Caco-2 (cell line): Measurements from ENCODE around the gene NFATC1. TPM values are rescaled to one million over a fixed set of nuclear protein-coding genes. Genes with fewer than 3 reads are reported as not detected.

Source experiments
- BruUV-seq: library from RNA; stranded (reverse); fragments of 400-500 nt; replicated peaks from 2 replicates; lab custom pipeline; 2021; lab: Mats Ljungman, UMichigan
- CTCF ChIA-PET: fragments of 300-600 bp; sonication (Branson Sonifier 250); formaldehyde crosslinking; loops from one replicate; lab custom pipeline; 2022; ENCODE audit warnings: antibody characterized with exemption; lab: Charles Lee
- POLR2A ChIA-PET: fragments of 300-600 bp; sonication (Branson Sonifier 250); formaldehyde crosslinking; loops from one replicate; lab custom pipeline; 2022; ENCODE audit warnings: antibody characterized with exemption; lab: Charles Lee
- DNase-seq, 2 experiments: peaks; one replicate each; pipeline versions ENCODE4 v3.0.0 to v3.0.0-alpha.2; 2020 to 2022
- H3K27me3 ChIP-seq: replicated peaks from 2 replicates; pipeline ENCODE4 v1.6.0; 2011; ENCODE audit warnings: low read length; ENCODE audit not compliant: control insufficient read depth, insufficient read depth
- H3K36me3 ChIP-seq: 2 replicates; pipeline ENCODE4 v1.5.1; 2011; ENCODE audit warnings: low read length; ENCODE audit not compliant: control insufficient read depth, insufficient read depth
- H3K4me1 ChIP-seq: fragments of 250-450 bp; sonication (Bioruptor Pico); 2 replicates; pipeline ENCODE4 v1.5.1; 2020; ENCODE audit warnings: mild to moderate bottlenecking
- H3K4me3 ChIP-seq: 2 replicates; pipeline ENCODE4 v1.5.1; 2011; ENCODE audit warnings: low read depth, mild to moderate bottlenecking, control low read depth, low read length
- H3K9me3 ChIP-seq: fragments of 250-450 bp; sonication (Bioruptor Pico); 2 replicates; pipeline ENCODE4 v1.5.1; 2020; ENCODE audit warnings: mild to moderate bottlenecking, moderate library complexity
- H3K27ac Mint-ChIP-seq: one replicate; pipeline ENCODE4 v1.8.0; 2022; ENCODE audit warnings: mixed read lengths; ENCODE audit not compliant: unreplicated experiment
- H3K27me3 Mint-ChIP-seq: one replicate; pipeline ENCODE4 v1.8.0; 2022; ENCODE audit warnings: mixed read lengths; ENCODE audit not compliant: insufficient read depth, unreplicated experiment
- H3K36me3 Mint-ChIP-seq: one replicate; pipeline ENCODE4 v1.8.0; 2022; ENCODE audit warnings: mild to moderate bottlenecking, mixed read lengths; ENCODE audit not compliant: insufficient read depth, unreplicated experiment
- H3K4me1 Mint-ChIP-seq: one replicate; pipeline ENCODE4 v1.8.0; 2022; ENCODE audit warnings: low read depth, mixed read lengths; ENCODE audit not compliant: unreplicated experiment
- H3K4me3 Mint-ChIP-seq: one replicate; pipeline ENCODE4 v1.8.0; 2022; ENCODE audit warnings: mild to moderate bottlenecking, moderate library complexity, mixed read lengths; ENCODE audit not compliant: unreplicated experiment
- H3K9me3 Mint-ChIP-seq: one replicate; pipeline ENCODE4 v1.8.0; 2022; ENCODE audit warnings: mixed read lengths; ENCODE audit not compliant: unreplicated experiment
- intact Hi-C: fragments of 100-400 bp; cut with micrococcal nuclease; formaldehyde crosslinking; loops from one replicate; pipeline ENCODE4 v1.10.0; 2022; ENCODE audit not compliant: unreplicated experiment
- total RNA-seq: library from RNA; stranded (reverse); gene quantifications from 2 replicates; pipeline ENCODE4 v1.2.3, GENCODE V29; 2022
- TF ChIP-seq, protein P1 (sequence below), 2 experiments: fragments of 200-600 bp in 1 of 2; IDR thresholded peaks; 1 replicate in 1 of 2; 2 replicates in 1 of 2; pipeline versions ENCODE4 v1.5.1 to v1.8.0; 2011 to 2022; ENCODE audit warnings: antibody characterized with exemption in 1 of 2, control low read depth in 1 of 2, inconsistent platforms in 1 of 2, low read depth in 1 of 2, low read length in 1 of 2, mild to moderate bottlenecking in 1 of 2, moderate library complexity in 1 of 2; ENCODE audit not compliant: insufficient read depth in 1 of 2, severe bottlenecking in 1 of 2, unreplicated experiment in 1 of 2

The NFATC1 gene
- total RNA-seq, 1 experiment from 2014 or later = 0.66 TPM

DNA sequence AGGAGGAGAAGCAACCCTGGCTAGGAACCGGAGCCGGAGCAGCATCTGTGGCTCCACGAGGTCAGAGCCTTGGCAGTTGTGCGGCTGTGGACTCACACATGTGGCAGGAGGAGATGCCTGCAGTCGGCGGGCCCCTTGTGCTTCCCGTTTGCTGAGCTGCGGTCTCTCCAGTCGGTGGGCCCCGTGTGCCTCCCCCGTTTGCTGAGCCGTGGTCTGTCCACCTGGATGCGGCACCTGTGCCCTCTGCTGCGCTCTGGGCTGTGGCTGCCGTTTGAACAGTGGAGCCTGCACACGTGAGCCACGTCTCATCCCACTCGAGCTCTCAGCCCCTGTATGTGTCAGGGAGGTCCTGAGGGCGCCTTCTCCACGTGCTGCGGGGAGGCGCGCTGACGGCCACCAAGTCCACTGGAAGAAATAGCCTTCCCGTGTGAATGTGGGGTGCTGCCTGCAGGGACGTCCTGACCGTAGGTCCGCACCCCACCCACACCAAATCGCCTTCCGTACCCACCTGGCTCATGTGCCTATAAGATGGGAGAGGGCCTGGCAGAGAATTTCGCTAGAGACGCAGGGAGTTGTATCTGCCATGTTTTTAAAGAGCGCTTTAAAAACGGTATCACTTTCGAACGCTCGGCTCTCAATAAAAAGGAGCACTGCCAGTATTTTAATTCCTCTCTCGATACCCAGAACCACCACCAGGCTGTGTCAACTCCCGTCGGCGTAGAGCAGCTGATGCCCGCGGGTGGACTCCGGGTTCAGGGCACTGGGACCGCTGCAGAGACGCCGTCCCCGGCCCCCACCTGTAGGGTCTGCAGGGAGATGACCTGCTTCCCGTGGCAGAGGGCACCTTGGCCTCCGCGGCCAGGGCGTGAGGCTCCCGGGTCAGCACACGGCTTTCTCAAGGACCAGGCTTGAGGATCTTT lies 117.0 kb downstream of the NFATC1 start:
- CTCF ChIA-PET = no interaction called here

DNA sequence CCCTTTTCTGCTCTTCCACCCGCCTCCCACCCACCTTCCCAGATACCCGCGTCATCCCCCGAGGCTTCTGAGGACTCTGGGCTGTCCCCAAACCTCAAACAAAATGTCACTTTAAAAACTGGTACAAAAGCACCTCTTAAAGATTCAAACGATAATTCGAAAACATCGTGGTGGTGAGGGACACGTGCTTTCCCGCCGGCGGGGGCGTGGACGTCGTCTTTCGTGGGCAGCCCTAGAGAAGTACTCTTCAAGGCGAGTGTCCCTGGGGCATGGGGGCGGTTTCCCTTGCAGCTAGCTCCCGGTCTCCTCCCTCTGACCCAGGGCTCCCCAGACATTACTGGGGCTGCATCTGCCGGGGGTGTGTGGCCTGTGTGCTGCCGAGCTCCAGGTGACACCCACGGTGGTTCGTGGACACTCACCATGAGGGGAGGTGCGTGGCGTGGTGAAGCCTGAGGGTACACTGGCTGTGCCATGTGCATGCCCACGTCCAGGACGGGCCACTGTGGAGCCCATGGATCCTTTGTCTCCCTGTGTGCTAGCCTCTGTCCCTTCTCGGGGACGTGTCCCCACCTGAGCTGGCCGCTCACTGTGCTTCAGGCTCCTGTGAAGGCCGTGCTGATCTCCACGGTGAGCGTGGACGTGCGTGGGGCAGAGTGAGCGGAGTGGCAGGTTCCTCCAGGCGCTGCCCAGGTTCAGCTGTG lies 117.8 kb downstream of the NFATC1 start:
- Mint-ChIP-seq H3K27ac (no peak overlapping the region), H3K4me1 (no peaks in the 10 kb centered on the region), H3K27me3 (peaks cover 5% of the 10 kb centered on the region), H3K9me3 (no peaks in the 10 kb centered on the region), H3K36me3 (no peaks in the 10 kb centered on the region), H3K4me3 (no peak overlapping the region)
- DNase-seq = no peak
- H3K36me3 ChIP-seq = no peaks in the 10 kb centered on the region
- no peaks in the 10 kb centered on the region for H3K27me3 ChIP-seq
- CTCF ChIA-PET = no interaction called here
- no peaks in the 10 kb centered on the region for H3K4me1 ChIP-seq
- intact Hi-C loops = no loop called here
- POLR2A ChIA-PET = no interaction called here
- H3K4me3 ChIP-seq = no peak overlapping the region
- TF ChIP-seq, protein P1, sequence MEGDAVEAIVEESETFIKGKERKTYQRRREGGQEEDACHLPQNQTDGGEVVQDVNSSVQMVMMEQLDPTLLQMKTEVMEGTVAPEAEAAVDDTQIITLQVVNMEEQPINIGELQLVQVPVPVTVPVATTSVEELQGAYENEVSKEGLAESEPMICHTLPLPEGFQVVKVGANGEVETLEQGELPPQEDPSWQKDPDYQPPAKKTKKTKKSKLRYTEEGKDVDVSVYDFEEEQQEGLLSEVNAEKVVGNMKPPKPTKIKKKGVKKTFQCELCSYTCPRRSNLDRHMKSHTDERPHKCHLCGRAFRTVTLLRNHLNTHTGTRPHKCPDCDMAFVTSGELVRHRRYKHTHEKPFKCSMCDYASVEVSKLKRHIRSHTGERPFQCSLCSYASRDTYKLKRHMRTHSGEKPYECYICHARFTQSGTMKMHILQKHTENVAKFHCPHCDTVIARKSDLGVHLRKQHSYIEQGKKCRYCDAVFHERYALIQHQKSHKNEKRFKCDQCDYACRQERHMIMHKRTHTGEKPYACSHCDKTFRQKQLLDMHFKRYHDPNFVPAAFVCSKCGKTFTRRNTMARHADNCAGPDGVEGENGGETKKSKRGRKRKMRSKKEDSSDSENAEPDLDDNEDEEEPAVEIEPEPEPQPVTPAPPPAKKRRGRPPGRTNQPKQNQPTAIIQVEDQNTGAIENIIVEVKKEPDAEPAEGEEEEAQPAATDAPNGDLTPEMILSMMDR (IDR thresholded peaks at IDR 0.05; ENCODE audit: insufficient read depth in 1 of 2, low read depth in 1 of 2, low read length in 1 of 2, severe bottlenecking in 1 of 2, unreplicated experiment in 1 of 2) = no peak
- no peaks in the 10 kb centered on the region for H3K9me3 ChIP-seq
- BruUV-seq = no TSS peak

More for the DNA sequence above, 117.0 kb downstream of the NFATC1 start:
- Mint-ChIP-seq H3K27me3 (peaks cover 7% of the 10 kb centered on the region), H3K36me3 (no peaks in the 10 kb centered on the region), H3K4me1 (no peaks in the 10 kb centered on the region), H3K27ac (no peak overlapping the region), H3K4me3 (no peak overlapping the region), H3K9me3 (no peaks in the 10 kb centered on the region)
- DNase-seq = no peak
- Histone ChIP-seq H3K4me1 (no peaks in the 10 kb centered on the region), H3K36me3 (no peaks in the 10 kb centered on the region), H3K27me3 (no peaks in the 10 kb centered on the region), H3K9me3 (no peaks in the 10 kb centered on the region), H3K4me3 (no peak overlapping the region)
- POLR2A ChIA-PET = no interaction called here
- TF ChIP-seq, protein P1 (IDR thresholded peaks at IDR 0.05; ENCODE audit: insufficient read depth in 1 of 2, low read depth in 1 of 2, low read length in 1 of 2, severe bottlenecking in 1 of 2, unreplicated experiment in 1 of 2) = no peak
- intact Hi-C loops = no loop called here
- BruUV-seq = no TSS peak

DNA sequence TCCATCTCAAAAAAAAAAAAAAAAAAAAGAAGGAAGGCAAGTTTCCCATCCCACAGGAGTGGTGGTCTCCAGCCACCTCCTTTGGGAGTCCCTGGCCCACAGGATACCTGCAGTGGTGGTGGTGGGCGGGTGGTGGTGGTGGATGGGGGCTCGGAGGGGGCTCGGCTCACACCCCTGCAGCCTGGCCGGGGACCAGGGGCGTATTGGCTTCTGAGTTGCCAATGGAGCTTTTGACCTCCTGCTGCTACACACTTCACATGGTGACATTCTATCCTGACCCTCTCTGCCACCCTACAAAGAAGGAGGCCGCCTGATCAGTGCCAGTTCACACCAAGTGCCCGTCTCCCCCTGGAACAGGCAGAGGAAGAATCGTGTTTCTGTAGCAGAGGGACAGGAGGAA lies 119.6 kb downstream of the NFATC1 start:
- Mint-ChIP-seq H3K9me3 (no peaks in the 10 kb centered on the region), H3K4me3 (no peak overlapping the region), H3K27ac (no peak overlapping the region), H3K27me3 (no peaks in the 10 kb centered on the region), H3K4me1 (no peaks in the 10 kb centered on the region), H3K36me3 (no peaks in the 10 kb centered on the region)
- Histone ChIP-seq H3K4me1 (no peaks in the 10 kb centered on the region), H3K27me3 (no peaks in the 10 kb centered on the region), H3K4me3 (no peak overlapping the region), H3K9me3 (no peaks in the 10 kb centered on the region), H3K36me3 (no peaks in the 10 kb centered on the region)
- intact Hi-C loops = no loop called here
- POLR2A ChIA-PET = no interaction called here
- no TSS peak for BruUV-seq
- CTCF ChIA-PET = no interaction called here
- no peak for DNase-seq
- TF ChIP-seq, protein P1 (IDR thresholded peaks at IDR 0.05; ENCODE audit: insufficient read depth in 1 of 2, low read depth in 1 of 2, low read length in 1 of 2, severe bottlenecking in 1 of 2, unreplicated experiment in 1 of 2) = no peak
